Stimulated activated CD4-positive, alpha-beta T cell treated with anti-CD3 and anti-CD28 coated beads, Interleukin-15, amount 100 ng/mL, for 24 hours (primary cell): ENCODE data around the gene KIF26B.
"Not testable (repeated sequence)": the region's sequence is repeated elsewhere in the genome, so short reads cannot be mapped to it uniquely, and the experiment has no call there.

Experiments used
- DNase-seq: peaks from one replicate; pipeline ENCODE4 v3.0.0-alpha.2; 2020

Gene KIF26B

DNA sequence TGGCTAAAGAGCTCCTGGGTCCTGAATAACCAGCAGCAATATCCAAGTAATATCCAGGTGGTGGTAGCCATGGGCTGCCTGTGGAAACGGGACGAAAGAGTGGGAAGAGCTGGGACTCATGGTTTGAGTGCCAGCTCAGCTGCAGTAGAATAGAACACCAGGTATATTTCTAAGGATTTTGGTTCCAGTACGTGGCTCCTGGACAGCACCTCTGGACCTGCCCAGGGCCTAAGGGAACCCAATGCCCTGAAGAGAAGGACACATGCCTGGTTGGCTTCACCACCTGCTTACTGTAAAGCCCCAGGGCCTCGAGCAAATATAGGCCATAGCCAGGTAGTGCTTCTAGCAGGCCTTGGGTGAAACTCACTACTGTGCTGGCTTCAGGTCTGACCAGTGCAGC lies 566.7 kb downstream of the KIF26B start:
- DNase-seq: no peak

DNA sequence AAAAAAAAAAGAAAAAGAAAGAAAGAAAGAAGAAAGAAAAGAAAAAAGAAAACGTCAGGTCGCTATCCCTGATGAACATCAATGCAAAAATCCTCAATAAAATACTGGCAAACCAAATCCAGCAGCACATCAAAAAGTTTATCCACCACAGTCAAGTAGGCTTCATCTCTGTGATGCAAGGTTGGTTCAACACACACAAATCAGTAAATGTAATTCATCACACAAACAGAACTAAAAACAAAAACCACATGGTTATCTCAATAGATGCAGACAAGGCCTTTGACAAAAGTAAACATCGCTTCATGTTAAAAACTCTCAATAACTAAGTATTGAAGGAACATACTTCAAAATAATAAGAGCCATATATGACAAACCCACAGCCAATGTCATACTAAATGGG lies 573.2 kb downstream of the KIF26B start:
- DNase-seq: not testable (repeated sequence)

DNA sequence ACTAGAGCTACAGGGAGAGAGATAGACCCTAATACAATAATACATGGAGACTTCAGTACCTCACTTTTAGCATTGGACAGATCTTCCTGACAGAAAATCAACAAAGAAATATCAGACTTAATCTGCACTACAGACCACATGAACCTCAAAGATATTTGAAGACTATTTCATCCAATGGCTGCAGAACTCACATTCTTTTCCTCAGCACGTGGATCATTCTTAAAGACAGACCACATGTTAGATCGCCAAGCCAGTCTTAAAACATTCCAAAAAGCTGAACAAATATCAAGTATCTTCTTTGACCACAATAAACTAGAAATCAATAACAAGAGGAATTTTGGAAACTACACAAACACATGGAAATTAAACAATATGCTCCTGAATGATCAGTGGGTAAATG lies 576.0 kb downstream of the KIF26B start:
- DNase-seq: no peak

DNA sequence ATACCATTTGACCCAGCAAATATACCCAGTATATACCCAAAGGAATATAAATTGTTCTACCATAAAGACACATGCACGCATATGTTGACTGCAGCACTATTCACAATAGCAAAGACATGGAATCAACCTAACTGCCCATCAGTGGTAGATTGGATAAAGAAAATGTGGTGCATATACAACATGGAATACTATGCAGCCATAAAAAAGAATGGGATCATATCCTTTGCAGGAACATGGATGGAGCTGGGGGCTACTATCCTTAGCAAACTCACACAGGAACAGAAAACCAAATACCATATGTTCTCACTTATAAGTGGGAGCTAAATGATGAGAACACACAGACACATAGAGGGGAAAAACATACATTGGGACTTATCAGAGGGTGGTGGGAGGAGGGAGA lies 585.6 kb downstream of the KIF26B start:
- DNase-seq: not testable (repeated sequence)

DNA sequence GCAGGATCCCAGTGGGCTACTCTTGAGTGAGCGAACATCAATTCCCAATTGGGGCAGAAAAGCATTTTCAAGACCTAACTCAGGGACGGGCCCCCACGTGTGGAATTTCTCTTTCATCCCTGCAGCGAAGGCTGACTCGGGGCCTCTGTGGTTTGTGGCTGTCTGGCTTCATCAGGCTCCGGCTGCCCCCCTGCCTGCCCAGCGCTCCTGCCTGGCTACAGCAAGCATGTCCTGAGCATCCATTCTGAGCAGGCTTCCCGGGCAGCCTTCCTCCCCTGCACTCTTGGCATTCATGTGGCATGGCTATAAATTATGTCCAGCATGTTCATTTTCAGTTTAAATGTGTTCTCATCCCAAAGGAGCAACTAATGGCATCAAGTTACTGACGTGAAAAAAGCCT lies 588.1 kb downstream of the KIF26B start:
- no peak for DNase-seq

DNA sequence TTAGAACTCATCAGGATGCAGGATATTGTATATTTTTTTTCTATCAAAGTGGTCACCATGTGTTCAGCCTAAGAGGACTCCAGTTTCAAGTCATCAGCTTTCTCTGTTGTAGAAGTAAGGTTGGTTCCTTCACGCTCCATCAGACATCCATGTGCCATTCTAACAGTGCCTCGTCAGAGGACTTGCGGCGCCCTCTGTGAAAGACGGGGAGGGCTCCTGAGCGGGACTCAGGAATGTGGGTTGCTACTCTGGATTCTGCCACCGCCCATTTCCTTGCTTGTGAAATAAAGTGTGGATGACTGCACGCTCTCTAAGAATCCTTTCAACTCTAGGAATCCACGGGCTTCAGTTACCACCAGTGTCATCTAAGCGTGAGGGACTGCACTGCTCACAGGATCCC lies 593.5 kb downstream of the KIF26B start:
- no peak for DNase-seq

DNA sequence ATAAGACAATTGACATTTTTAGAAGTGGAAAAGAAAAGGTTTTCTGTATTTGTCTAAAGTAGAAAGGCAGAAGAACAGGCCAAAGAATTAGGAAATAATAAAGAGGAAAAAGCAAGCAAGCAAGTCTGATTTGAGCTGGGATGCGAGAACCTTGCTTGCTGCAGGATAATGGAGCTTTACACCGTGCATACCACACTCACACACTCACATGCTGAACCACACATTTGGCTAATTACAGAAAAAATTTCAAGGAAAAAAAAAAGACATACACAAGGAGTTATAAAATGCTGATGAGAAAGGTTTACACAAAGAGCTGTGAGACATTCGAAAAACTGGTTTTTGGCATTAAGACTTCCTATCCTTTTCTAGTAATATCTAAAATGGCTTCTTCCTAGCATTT lies 593.9 kb downstream of the KIF26B start:
- DNase-seq: no peak

DNA sequence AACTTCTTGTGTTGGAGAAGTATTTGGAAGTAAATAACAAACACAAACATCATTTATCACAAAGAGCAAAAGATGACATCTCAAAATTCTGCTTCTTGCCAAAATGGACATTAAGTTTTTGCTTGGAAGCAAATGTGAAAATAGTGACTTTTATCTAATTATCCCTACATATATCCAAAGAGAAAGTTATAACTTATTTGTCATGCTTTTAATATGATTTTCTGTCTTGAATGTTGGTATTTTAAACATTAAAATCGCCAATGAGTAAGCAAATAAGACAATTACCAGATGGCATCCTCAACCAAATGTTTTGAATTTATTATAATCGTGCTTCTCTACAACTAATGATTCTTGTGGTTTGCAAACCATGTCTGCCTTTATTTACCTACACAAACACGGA lies 594.3 kb downstream of the KIF26B start:
- no peak for DNase-seq

DNA sequence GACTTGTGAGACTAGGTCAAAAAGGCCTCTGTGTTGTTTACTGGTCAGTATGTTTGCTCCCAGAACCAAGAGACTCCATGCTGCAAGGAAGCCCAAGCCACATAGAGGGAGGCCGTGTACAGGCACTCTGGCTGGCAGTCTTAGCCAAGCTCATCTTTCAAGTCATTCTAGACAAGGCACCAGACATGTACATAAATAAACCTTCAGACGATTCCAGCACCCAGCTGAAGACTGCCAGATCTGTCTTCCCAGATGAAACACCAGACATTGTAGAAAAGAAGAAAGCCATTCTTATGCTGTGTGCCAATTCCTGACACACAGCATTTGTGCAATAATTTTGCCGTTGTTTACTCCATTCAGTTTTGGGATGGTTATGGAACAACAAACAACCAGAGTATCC lies 595.5 kb downstream of the KIF26B start:
- DNase-seq: no peak

DNA sequence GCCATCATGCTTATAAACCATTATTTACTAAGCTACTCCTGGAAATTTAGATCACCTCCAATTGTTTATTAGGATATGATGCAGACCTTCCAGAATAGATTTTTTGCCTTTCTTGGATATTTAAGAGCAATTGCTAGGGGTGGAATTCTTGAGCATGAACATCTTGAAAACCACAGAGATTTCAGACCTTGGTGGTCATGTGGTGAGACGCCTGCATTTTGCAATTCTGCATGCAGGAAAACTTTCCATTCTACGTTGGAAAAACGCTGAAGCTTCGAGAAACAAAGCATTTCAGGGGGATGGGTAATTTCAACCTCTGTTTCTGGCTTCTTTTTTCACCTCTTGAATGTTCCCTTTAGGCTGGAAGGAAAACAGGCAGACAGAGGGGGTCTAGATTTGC lies 596.3 kb downstream of the KIF26B start:
- DNase-seq: no peak

DNA sequence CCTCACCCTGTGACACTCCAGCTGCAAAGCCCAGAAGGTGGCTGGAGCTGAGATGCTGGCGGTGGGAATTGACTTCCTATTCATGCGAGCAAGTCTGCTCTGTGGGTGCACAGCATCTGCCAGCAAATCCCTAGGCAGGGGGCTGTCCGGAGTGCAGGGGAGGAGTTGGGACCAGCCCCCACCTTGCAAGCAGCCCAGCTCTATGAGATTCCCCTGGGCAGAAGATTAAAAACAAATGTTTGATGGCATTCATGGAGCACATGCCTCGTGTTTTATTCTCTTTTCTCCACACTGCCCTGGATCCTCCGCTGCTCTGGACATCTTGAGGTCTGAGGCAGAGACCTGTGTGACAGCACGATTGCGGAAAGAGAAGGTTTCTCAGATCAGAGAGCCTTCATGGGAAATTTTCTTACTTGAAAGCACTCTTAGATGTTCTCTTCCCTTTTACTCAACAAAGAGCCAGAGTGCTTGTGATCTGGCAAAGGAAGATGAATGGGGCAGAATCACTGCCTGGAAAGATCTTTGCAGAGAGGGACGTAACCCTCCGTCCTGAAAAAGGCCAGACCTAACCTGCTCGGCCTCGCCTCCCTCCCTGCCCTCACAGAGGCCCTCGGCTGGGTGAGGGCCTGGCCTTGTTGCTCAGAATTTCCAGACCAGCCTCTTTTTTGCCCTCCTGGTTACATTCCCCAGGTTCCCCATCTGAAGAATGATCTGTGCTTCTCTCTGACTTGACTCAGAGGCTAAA lies 597.1 kb downstream of the KIF26B start:
- DNase-seq: no peak

DNA sequence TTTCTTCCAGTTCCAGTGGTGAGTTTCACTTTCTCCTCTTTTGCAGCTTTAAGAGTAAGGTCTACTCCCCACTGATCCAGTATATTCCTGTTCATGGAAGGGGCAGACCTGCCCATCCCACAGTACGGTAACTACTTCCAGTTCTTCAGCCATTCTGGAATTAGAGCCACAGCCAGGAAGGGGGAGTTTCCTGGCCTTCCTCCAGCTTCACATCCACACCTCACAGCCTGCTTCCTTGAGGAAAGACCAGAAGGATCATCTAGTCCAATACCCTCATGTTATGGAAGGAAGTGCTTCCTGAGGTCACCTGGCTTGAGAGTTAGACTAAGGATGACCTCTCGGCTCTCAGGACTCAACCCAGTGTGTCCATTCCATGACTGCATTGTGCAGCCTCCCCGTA lies 597.8 kb downstream of the KIF26B start:
- DNase-seq: no peak

DNA sequence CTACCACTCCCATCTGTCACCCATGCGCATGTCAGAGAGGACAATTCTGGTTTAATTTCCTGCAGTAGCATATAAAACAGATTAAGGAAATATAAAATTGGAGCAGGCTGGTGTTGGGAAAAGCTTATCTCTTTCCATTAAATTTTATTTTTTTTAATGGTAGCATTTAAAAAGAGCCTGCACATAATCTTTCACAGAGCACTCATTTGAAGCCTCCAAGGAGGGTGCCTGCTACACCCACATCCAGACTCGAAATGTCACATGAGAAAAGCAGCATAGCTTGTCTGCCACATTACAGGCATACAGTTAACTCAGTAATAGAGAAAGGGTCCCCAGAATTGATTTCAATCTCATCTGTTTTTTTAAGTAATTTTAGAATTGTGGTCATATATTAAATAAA lies 599.0 kb downstream of the KIF26B start:
- no peak for DNase-seq

DNA sequence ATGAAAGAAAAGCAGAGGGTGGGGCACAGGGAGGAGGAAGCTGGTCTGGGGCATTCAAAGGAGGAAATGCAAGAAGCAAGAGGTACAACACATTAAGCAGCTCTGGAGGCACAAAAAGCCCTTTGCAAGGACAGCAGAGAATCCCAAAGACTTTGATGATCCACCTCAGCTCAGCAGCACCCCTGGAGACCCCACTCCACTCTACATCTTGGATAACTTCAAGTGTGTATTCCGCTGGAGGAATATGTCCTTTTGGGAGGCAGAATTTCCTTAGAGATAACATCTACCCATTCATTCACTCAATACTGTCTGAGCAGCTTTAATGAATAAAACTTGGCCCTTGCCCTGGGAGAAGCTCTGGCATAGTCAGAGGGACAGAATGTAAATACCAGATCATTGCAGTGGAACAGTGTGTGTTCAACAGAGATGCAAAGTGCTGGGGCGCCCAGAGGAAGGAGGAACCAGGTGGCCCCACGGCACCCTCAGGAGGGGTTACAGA lies 599.7 kb downstream of the KIF26B start:
- DNase-seq: no peak
